Epidermal melanocyte (primary cell): ENCODE measurements around the gene KCNE1.
"Not testable (repeated sequence)": the region's sequence is repeated elsewhere in the genome, so short reads cannot be mapped to it uniquely, and the experiment has no call there.

Experiments used
- DNase-seq: peaks from one replicate; pipeline ENCODE4 v3.0.0; 2011; ENCODE audit warnings: low spot score; ENCODE audit not compliant: insufficient read length

The KCNE1 gene

GRCh38 chr21:34511787-34512455 lies at the start of gene KCNE1:
KCNE1 (minus strand) TSS chr21:34512210; CDS start chr21:34449634, 62,576 bp downstream.
- no peak for DNase-seq

GRCh38 chr21:34561806-34562205 lies 49.8 kb upstream of the KCNE1 start:
- DNase-seq = no peak

- no peak for DNase-seq
Observed at GRCh38 chr21:34560609-34561008, 48.6 kb upstream of the KCNE1 start.

- no peak for DNase-seq
Observed at GRCh38 chr21:34560021-34560420, 48.0 kb upstream of the KCNE1 start.

GRCh38 chr21:34559089-34559631 lies 47.1 kb upstream of the KCNE1 start:
- peak; percentile 49 for DNase-seq

- DNase-seq = no peak
Observed at GRCh38 chr21:34558166-34558565, 46.2 kb upstream of the KCNE1 start.

- DNase-seq = no peak
Observed at GRCh38 chr21:34557261-34557660, 45.3 kb upstream of the KCNE1 start.

- not testable (repeated sequence) for DNase-seq
Observed at GRCh38 chr21:34554670-34555069, 42.7 kb upstream of the KCNE1 start.

- no peak for DNase-seq
Observed at GRCh38 chr21:34554227-34554626, 42.2 kb upstream of the KCNE1 start.

GRCh38 chr21:34553151-34553952 lies 41.3 kb upstream of the KCNE1 start:
- DNase-seq = peak; percentile 43

GRCh38 chr21:34552360-34553098 lies 40.5 kb upstream of the KCNE1 start:
- no peak for DNase-seq

GRCh38 chr21:34550182-34550799 lies 38.3 kb upstream of the KCNE1 start:
- no peak for DNase-seq

GRCh38 chr21:34548781-34549376 lies 36.9 kb upstream of the KCNE1 start:
- no peak for DNase-seq

GRCh38 chr21:34546542-34546941 lies 34.5 kb upstream of the KCNE1 start:
- no peak for DNase-seq

GRCh38 chr21:34545079-34545884 lies 33.3 kb upstream of the KCNE1 start:
- peak; percentile 70 for DNase-seq

- no peak for DNase-seq
Observed at GRCh38 chr21:34544032-34544496, 32.1 kb upstream of the KCNE1 start.

- DNase-seq = no peak
Observed at GRCh38 chr21:34543017-34543416, 31.0 kb upstream of the KCNE1 start.

GRCh38 chr21:34540206-34540605 lies 28.2 kb upstream of the KCNE1 start:
- DNase-seq = no peak

GRCh38 chr21:34537838-34538237 lies 25.8 kb upstream of the KCNE1 start:
- no peak for DNase-seq

- no peak for DNase-seq
Observed at GRCh38 chr21:34536820-34537219, 24.8 kb upstream of the KCNE1 start.
